Measurements from ENCODE around the gene SELENOT. TPM values are rescaled to one million over a fixed set of nuclear protein-coding genes. Genes with fewer than 3 reads are reported as not detected.

Gene SELENOT
- total RNA-seq, 3 donors from 2014 or later (not counting 1 experiment from before 2014, with no cell fraction given): 121 to 142 (median 133) TPM

DNA sequence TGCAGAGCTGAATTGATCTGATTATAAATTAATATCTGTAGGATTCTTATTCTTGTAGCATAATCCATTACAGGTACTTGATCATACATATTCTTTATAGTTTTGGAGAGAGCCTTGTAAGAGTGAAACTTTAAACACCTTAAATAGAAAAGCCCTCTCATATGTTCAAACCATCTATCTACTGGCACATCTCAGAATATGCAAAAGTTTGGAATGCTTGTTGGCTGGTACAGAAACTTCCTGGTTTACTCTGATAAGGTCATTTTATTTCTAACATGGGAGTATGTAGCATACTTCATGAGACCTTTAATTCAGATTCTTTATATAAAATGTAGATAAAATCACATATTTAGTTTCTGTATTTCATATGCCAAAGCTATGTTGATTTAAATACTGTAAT is 21.9 kb upstream of the SELENOT start:
- H3K4me1 Mint-ChIP-seq: no peaks in the 10 kb centered on the region
- H3K27ac ChIP-seq (ENCODE audit: low read length): no peak overlapping the region
- no peaks in the 10 kb centered on the region for H3K27me3 Mint-ChIP-seq (ENCODE audit: low read depth in 2 of 2)
- H3K4me1 ChIP-seq (ENCODE audit: control insufficient read depth, insufficient read depth, low read length): no peaks in the 10 kb centered on the region
- H3K9me3 ChIP-seq (ENCODE audit: control insufficient read depth, insufficient read depth, low read length): no peaks in the 10 kb centered on the region
- DNase-seq: no peak
- intact Hi-C loops (cut with micrococcal nuclease): no loop called here
- no peaks in the 10 kb centered on the region for H3K9me3 Mint-ChIP-seq
- TF ChIP-seq, protein P1, sequence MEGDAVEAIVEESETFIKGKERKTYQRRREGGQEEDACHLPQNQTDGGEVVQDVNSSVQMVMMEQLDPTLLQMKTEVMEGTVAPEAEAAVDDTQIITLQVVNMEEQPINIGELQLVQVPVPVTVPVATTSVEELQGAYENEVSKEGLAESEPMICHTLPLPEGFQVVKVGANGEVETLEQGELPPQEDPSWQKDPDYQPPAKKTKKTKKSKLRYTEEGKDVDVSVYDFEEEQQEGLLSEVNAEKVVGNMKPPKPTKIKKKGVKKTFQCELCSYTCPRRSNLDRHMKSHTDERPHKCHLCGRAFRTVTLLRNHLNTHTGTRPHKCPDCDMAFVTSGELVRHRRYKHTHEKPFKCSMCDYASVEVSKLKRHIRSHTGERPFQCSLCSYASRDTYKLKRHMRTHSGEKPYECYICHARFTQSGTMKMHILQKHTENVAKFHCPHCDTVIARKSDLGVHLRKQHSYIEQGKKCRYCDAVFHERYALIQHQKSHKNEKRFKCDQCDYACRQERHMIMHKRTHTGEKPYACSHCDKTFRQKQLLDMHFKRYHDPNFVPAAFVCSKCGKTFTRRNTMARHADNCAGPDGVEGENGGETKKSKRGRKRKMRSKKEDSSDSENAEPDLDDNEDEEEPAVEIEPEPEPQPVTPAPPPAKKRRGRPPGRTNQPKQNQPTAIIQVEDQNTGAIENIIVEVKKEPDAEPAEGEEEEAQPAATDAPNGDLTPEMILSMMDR (IDR thresholded peaks at IDR 0.05): no peak
- peaks cover 11% of the 10 kb centered on the region for H3K36me3 Mint-ChIP-seq
- H3K27me3 ChIP-seq (ENCODE audit: control insufficient read depth, insufficient read depth, low read length): no peaks in the 10 kb centered on the region
- no peak overlapping the region for H3K4me3 ChIP-seq (ENCODE audit: low read length)
- ATAC-seq: no peak
- peaks cover 68% of the 10 kb centered on the region for H3K36me3 ChIP-seq (ENCODE audit: control insufficient read depth, insufficient read depth, low read length)
- H3K4me3 Mint-ChIP-seq: no peak overlapping the region
- H3K27ac Mint-ChIP-seq: peak overlapping the region in 1 of 2 donors; percentile 18

DNA sequence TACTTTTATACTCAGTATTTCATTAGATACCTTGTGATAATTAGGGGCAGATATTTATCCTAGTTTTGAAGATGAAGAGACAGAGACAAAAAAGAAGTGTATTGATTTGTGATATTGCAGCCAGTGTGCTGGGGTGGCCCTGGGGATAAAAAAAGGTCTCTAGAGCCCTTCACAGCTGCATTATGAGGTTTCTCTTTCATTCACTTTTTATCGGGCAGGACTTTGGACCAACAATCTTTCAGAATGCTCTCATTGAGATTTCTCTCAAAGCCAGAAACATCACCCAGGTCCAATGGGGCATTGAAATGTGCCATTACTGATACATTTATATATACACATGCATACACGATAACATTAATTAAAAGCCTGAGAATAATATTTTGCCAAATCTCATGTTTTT is 20.5 kb upstream of the SELENOT start:
- H3K4me1 ChIP-seq (ENCODE audit: control insufficient read depth, insufficient read depth, low read length): no peaks in the 10 kb centered on the region
- H3K4me3 Mint-ChIP-seq: no peak overlapping the region
- H3K27ac Mint-ChIP-seq: no peak overlapping the region
- intact Hi-C loops (cut with micrococcal nuclease): no loop called here
- H3K36me3 Mint-ChIP-seq: peaks cover 11% of the 10 kb centered on the region
- H3K27me3 Mint-ChIP-seq (ENCODE audit: low read depth in 2 of 2): no peaks in the 10 kb centered on the region
- TF ChIP-seq, protein P1 (IDR thresholded peaks at IDR 0.05): no peak
- H3K27me3 ChIP-seq (ENCODE audit: control insufficient read depth, insufficient read depth, low read length): no peaks in the 10 kb centered on the region
- WGBS (ENCODE audit: insufficient coverage): 92% methylated on average over 2 of the region's 2 CpGs
- ATAC-seq (no peak), DNase-seq (no peak)
- H3K4me1 Mint-ChIP-seq: no peaks in the 10 kb centered on the region
- H3K36me3 ChIP-seq (ENCODE audit: control insufficient read depth, insufficient read depth, low read length): peaks cover 63% of the 10 kb centered on the region
- H3K27ac ChIP-seq (ENCODE audit: low read length): no peak overlapping the region
- no peak overlapping the region for H3K4me3 ChIP-seq (ENCODE audit: low read length)
- H3K9me3 ChIP-seq (ENCODE audit: control insufficient read depth, insufficient read depth, low read length): no peaks in the 10 kb centered on the region
- H3K9me3 Mint-ChIP-seq: no peaks in the 10 kb centered on the region

DNA sequence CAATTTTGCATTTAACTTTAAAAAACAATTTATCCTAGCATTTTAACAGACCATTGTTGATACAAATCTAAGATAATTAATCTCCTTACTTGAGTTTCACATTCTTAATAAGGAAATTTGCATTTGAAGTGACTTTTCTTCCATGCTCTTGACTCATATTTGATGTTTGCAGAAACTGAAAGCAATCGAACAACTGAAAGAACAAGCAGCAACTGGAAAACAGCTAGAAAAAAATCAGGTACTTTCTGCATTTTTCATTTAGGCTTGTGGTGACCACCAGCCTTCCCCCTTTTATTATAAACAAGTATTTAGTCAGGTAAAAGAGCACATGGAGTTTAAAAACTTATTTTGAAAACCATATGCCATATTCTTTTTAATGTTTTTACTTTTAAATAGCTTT is 20.1 kb upstream of the SELENOT start:
- Histone ChIP-seq H3K4me3 (ENCODE audit: low read length) (no peak overlapping the region), H3K27me3 (ENCODE audit: control insufficient read depth, insufficient read depth, low read length) (no peaks in the 10 kb centered on the region), H3K9me3 (ENCODE audit: control insufficient read depth, insufficient read depth, low read length) (no peaks in the 10 kb centered on the region), H3K36me3 (ENCODE audit: control insufficient read depth, insufficient read depth, low read length) (peaks cover 60% of the 10 kb centered on the region), H3K4me1 (ENCODE audit: control insufficient read depth, insufficient read depth, low read length) (no peaks in the 10 kb centered on the region), H3K27ac (ENCODE audit: low read length) (no peak overlapping the region)
- ATAC-seq: no peak
- H3K27ac Mint-ChIP-seq: no peak overlapping the region
- WGBS (ENCODE audit: insufficient coverage): 80% methylated on average over 1 of the region's 1 CpG
- no peak overlapping the region for H3K4me3 Mint-ChIP-seq
- no peak for DNase-seq
- H3K27me3 Mint-ChIP-seq (ENCODE audit: low read depth in 2 of 2): no peaks in the 10 kb centered on the region
- H3K9me3 Mint-ChIP-seq: no peaks in the 10 kb centered on the region
- intact Hi-C loops (cut with micrococcal nuclease): no loop called here
- TF ChIP-seq, protein P1 (IDR thresholded peaks at IDR 0.05): no peak
- peaks cover 11% of the 10 kb centered on the region for H3K36me3 Mint-ChIP-seq
- no peaks in the 10 kb centered on the region for H3K4me1 Mint-ChIP-seq

DNA sequence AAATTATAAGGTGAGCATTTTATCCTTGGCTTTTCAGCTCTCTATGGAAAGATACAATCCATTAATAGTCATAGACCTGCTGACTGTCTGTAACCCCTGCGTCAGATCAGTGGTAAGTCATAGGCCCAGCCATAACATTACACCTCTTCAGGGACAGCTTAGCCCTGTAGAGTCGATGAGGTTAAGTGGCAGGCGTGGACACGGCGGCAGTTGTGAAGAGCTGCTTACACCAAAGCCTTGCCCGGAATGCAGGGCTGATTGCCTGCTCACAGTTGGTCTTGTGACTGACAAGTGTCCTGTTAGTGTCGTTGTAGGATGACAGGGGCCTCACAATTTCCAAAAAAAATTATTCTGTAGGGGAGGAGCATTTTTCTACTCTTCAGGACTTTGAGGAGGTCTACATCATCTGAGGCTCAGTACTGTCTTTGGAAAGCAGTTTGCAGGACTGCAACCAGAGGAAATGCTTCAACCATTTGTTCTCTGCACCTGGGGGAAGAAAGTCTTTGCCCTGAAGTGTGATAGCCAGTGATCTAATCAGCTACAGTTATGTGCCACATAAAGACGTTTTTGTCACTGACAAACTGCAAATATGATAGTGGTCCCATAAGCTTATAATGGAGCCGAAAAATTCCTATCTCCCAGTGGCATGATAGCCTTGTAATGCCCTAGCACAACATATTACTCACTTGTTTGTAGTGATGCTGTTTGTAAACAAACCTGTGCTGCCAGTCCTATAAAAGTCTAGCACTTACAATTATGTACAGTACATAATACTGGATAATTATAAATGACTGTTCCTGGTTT is 14.9 kb upstream of the SELENOT start:
- no peaks in the 10 kb centered on the region for H3K4me1 ChIP-seq (ENCODE audit: control insufficient read depth, insufficient read depth, low read length)
- DNase-seq (no peak), ATAC-seq (peak in 2 of 3 donors; percentile 25 to 59)
- no peaks in the 10 kb centered on the region for H3K9me3 ChIP-seq (ENCODE audit: control insufficient read depth, insufficient read depth, low read length)
- H3K27me3 Mint-ChIP-seq (ENCODE audit: low read depth in 2 of 2): no peaks in the 10 kb centered on the region
- no peak overlapping the region for H3K4me3 Mint-ChIP-seq
- H3K4me1 Mint-ChIP-seq: no peaks in the 10 kb centered on the region
- no peak overlapping the region for H3K4me3 ChIP-seq (ENCODE audit: low read length)
- intact Hi-C loops (cut with micrococcal nuclease): no loop called here
- peak overlapping the region in 1 of 2 donors; percentile 48 for H3K27ac Mint-ChIP-seq
- H3K36me3 Mint-ChIP-seq: peaks cover 11% of the 10 kb centered on the region
- H3K27me3 ChIP-seq (ENCODE audit: control insufficient read depth, insufficient read depth, low read length): no peaks in the 10 kb centered on the region
- no peaks in the 10 kb centered on the region for H3K9me3 Mint-ChIP-seq
- TF ChIP-seq, protein P1 (IDR thresholded peaks at IDR 0.05): no peak
- WGBS (ENCODE audit: insufficient coverage): 74% methylated on average over 9 of the region's 9 CpGs
- peaks cover 30% of the 10 kb centered on the region for H3K36me3 ChIP-seq (ENCODE audit: control insufficient read depth, insufficient read depth, low read length)
- H3K27ac ChIP-seq (ENCODE audit: low read length): no peak overlapping the region

All from natural killer cell (primary cell).